ENCODE measurements around the gene PKMYT1.

The PKMYT1 gene

DNA sequence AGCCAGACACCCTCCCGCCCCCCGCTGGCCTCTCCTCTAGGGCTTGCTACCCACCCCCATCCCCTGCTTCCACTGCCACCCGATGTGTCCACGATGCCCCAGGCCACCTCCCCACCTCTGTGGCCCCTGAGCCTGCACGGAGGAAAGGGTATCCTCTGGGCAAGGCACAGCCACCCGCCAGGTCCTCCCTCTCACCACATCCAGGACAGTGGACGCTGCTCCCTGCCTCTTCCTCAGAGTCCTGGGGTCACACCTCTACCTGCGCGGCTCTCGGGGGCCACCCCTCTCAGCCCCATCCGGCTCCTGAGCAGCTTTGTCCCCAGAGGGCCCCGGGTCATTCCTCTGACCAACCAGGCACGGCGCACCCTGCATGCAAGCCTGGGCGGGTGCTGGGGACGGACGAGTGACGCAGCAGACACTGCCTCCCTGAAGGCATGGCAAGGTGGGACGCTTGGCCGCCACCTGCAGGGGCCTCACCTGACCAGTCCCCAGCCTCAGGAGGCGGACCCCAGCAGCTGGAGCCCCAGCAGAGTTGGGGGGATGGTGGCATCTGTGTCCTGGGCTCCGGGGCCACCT is 43.7 kb downstream of the PKMYT1 start:
- Histone ChIP-seq H3K27me3 (ENCODE audit: insufficient read depth, poor library complexity, severe bottlenecking) (no peaks in the 10 kb centered on the region), H3K27ac (replicated peaks) (no peak overlapping the region), H3K4me3 (replicated peaks; ENCODE audit: insufficient read depth, low read length) (no peak overlapping the region)
- no peak for DNase-seq (ENCODE audit: low read depth in 1 of 2, low spot score in 1 of 2)
- TF ChIP-seq SPI1 (IDR thresholded peaks at IDR 0.05; ENCODE audit: borderline replicate concordance, low read depth) (no peak), GABPA (IDR thresholded peaks at IDR 0.05; ENCODE audit: low read depth) (no peak), POLR2AphosphoS5 (IDR thresholded peaks at IDR 0.05; ENCODE audit: low read depth) (no peak), CTCF (IDR thresholded peaks at IDR 0.05; ENCODE audit: insufficient read depth, low read length) (no peak)
- TF ChIP-seq, protein P1, sequence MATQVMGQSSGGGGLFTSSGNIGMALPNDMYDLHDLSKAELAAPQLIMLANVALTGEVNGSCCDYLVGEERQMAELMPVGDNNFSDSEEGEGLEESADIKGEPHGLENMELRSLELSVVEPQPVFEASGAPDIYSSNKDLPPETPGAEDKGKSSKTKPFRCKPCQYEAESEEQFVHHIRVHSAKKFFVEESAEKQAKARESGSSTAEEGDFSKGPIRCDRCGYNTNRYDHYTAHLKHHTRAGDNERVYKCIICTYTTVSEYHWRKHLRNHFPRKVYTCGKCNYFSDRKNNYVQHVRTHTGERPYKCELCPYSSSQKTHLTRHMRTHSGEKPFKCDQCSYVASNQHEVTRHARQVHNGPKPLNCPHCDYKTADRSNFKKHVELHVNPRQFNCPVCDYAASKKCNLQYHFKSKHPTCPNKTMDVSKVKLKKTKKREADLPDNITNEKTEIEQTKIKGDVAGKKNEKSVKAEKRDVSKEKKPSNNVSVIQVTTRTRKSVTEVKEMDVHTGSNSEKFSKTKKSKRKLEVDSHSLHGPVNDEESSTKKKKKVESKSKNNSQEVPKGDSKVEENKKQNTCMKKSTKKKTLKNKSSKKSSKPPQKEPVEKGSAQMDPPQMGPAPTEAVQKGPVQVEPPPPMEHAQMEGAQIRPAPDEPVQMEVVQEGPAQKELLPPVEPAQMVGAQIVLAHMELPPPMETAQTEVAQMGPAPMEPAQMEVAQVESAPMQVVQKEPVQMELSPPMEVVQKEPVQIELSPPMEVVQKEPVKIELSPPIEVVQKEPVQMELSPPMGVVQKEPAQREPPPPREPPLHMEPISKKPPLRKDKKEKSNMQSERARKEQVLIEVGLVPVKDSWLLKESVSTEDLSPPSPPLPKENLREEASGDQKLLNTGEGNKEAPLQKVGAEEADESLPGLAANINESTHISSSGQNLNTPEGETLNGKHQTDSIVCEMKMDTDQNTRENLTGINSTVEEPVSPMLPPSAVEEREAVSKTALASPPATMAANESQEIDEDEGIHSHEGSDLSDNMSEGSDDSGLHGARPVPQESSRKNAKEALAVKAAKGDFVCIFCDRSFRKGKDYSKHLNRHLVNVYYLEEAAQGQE (IDR thresholded peaks at IDR 0.05; ENCODE audit: insufficient replicate concordance, low read depth): no peak

DNA sequence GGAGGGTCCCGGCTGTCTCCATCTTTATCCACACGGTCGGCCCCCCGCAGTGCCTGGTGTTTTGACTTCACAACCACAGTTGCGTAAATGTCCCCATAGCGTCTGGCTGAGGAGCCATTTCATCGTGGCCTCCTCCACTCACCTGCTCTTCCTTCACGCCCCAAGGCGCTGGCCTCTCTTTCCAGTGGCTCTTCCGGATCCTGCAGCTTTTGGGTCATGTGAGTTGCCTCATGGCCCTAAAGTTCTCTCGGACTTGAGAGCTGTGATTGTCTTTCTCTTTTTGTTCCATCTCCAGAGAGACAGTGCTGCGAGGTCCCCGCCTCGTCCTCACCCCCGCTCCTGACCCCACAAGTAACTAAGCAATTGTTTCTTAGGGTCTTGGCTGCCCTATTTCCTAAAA is 45.8 kb downstream of the PKMYT1 start:
- no peaks in the 10 kb centered on the region for H3K27me3 ChIP-seq (ENCODE audit: insufficient read depth, poor library complexity, severe bottlenecking)
- H3K27ac ChIP-seq (replicated peaks): no peak overlapping the region
- TF ChIP-seq POLR2AphosphoS5 (IDR thresholded peaks at IDR 0.05; ENCODE audit: low read depth) (no peak), CTCF (IDR thresholded peaks at IDR 0.05; ENCODE audit: insufficient read depth, low read length) (no peak), GABPA (IDR thresholded peaks at IDR 0.05; ENCODE audit: low read depth) (no peak), SPI1 (IDR thresholded peaks at IDR 0.05; ENCODE audit: borderline replicate concordance, low read depth) (no peak)
- TF ChIP-seq, protein P1 (IDR thresholded peaks at IDR 0.05; ENCODE audit: insufficient replicate concordance, low read depth): no peak
- no peak for DNase-seq (ENCODE audit: low read depth in 1 of 2, low spot score in 1 of 2)
- H3K4me3 ChIP-seq (replicated peaks; ENCODE audit: insufficient read depth, low read length): no peak overlapping the region

- TF ChIP-seq POLR2AphosphoS5 (IDR thresholded peaks at IDR 0.05; ENCODE audit: low read depth) (no peak), CTCF (IDR thresholded peaks at IDR 0.05; ENCODE audit: insufficient read depth, low read length) (no peak), SPI1 (IDR thresholded peaks at IDR 0.05; ENCODE audit: borderline replicate concordance, low read depth) (no peak), GABPA (IDR thresholded peaks at IDR 0.05; ENCODE audit: low read depth) (no peak)
- TF ChIP-seq, protein P1 (IDR thresholded peaks at IDR 0.05; ENCODE audit: insufficient replicate concordance, low read depth): no peak
Measured at GRCh38 chr16:2933701-2934100, 46.5 kb downstream of the PKMYT1 start.

More at GRCh38 chr16:2933701-2934100, 46.5 kb downstream of the PKMYT1 start:
- Histone ChIP-seq H3K27ac (replicated peaks) (no peak overlapping the region), H3K27me3 (ENCODE audit: insufficient read depth, poor library complexity, severe bottlenecking) (no peaks in the 10 kb centered on the region), H3K4me3 (replicated peaks; ENCODE audit: insufficient read depth, low read length) (no peak overlapping the region)
- no peak for DNase-seq (ENCODE audit: low read depth in 1 of 2, low spot score in 1 of 2)

All from HL-60 (cell line).